Measurements from ENCODE around the gene OR56B1.
"Not testable (repeated sequence)": the region's sequence is repeated elsewhere in the genome, so short reads cannot be mapped to it uniquely, and the experiment has no call there.

OR56B1 gene, protein sequence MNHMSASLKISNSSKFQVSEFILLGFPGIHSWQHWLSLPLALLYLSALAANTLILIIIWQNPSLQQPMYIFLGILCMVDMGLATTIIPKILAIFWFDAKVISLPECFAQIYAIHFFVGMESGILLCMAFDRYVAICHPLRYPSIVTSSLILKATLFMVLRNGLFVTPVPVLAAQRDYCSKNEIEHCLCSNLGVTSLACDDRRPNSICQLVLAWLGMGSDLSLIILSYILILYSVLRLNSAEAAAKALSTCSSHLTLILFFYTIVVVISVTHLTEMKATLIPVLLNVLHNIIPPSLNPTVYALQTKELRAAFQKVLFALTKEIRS

DNA sequence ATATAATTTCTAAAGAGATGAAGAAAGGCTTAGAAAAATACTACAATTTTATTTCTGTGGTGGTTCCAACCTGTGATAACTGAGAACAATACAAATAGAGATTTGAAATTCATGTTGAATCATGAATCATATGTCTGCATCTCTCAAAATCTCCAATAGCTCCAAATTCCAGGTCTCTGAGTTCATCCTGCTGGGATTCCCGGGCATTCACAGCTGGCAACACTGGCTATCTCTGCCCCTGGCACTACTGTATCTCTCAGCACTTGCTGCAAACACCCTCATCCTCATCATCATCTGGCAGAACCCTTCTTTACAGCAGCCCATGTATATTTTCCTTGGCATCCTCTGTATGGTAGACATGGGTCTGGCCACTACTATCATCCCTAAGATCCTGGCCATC lies at the start of gene OR56B1:
Gene OR56B1 (plus strand): TSS at position 53 of the 400 bp plus-strand sequence. CDS start 69 bp downstream, at position 122.
- DNase-seq (ENCODE audit: low spot score): no peak

DNA sequence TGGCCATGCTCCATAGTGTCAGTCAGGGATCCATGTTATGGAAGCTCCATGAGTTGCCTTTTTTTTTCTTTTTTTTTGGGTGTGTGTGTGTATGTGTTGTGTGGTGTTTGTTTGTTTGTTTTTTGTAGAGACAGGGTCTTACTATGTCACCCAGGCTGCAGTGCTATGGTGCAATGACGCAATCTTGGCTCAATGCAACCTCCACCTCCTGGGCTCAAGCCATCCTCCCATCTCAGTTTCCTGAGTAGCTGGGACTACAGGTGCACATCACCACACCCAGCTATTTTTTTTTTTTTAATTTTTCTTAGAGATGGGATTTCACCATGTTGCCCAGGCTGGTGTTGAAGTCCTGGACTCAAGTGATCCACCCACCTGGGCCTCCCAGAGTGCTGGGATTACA lies 47.8 kb upstream of the OR56B1 start:
- no peak for DNase-seq (ENCODE audit: low spot score)

DNA sequence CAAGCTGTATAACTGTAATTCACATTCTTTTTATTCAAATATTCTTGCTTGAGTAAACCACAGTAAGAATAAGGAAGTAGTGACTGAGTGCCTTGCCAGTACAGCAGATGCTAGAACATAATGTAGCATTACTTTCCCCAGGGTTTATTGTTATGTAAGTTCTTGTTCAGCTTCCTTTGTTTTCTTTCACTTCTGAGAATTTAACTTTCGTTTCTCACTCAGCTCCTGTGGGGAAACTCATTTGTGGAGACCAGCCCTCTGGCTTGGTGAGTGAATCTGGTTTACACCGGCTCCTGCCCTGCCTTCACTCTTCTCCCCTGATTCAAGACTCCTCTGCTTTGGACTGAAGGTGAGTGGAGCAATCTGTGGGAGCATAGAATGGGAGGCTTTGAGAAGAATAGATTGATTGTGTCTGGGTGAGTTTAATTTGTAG lies 46.7 kb upstream of the OR56B1 start, which contains the start of gene TRIM22:
Gene TRIM22 (plus strand): TSS at position 240 of the 433 bp plus-strand sequence. CDS start 6,443 bp downstream, outside the sequence.
- DNase-seq (ENCODE audit: low spot score): peak; percentile 85

DNA sequence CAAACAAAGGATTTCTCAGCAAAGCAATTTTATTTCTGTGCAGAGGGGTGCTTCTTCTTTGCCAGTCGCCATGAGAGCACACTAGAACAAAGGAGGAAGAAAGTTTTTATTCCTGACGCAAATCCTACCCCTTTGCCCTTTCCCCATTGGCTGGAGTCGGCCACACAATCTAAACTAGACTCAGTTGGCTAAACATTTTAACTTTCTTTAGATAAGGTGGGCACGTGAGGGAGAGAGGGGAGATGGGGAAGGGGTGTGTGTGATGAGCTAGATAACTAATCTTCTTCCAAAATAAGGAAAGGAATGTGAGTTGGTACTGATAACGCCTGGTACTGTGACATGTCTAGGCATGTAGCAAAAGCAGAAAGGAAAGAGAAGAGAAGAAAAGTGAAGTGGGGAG lies 46.0 kb upstream of the OR56B1 start:
- DNase-seq (ENCODE audit: low spot score): no peak

DNA sequence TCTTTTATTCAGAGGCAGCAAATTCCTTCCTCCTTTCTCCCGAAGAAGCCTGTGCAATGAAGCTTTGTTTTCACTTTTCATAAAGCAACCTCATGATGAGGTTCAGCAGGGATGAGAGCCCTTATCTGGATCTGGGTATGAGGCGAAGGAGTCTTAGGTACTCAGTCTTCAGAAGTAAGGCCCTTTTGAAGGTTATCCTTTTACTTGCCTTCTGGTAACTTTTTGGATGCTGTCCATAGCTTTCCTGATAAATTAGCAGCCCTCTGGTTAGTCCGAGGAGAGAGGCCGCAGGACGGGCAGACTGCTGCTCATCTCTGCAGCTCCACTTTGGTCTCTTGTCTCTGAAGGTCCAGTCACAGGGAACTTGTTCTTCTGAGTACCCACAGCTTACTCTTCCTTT lies 45.5 kb upstream of the OR56B1 start:
- DNase-seq (ENCODE audit: low spot score): no peak

DNA sequence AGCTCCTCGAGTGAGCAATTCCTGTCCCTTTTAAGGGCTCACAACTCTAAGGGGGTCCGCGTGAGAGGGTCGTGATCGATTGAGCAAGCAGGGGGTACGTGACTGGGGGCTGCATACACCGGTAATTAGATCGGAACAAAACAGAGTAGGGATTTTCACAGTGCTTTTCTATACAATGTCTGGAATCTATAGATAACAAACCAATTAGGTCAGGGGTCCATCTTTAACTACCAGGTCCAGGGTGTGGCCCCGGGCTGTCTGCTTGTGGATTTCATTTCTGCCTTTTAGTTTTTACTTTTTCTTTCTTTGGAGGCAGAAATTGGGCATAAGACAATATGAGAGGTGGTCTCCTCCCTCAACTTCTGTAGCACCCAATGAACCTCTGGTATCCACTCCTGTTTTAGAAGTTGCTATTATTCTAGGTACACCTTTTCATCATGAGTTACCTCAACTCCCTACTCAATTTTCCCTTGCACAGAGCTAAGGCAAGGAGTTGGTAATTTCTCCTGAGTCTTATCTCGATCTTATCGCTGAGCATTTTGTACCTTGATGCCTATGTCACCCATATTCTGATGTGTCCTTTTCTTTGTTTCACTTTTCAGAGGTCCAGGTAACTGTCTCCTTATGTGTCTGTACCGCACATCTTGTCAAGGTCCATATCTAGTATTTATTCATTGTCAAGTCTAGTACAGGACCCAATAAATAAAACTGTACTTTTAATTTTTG lies 44.8 kb upstream of the OR56B1 start:
- not testable (repeated sequence) for DNase-seq (ENCODE audit: low spot score)

DNA sequence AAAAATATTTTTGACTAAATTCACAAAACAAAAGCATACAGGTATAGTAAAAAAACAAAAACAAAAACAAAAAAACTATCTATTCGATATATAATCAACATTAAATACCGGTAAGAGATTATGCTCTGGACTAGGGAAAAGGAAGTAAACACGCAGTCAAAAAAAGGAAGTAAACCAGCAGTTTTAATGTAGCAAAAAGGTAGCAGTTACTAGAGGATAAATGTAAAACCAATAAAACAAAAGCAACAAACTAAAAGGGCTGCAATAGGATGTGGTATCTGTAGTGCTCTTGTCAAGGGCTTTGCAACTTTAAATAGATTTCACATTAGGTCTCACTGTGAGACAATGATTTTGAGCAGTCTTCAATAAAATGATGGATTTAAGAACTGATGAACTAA lies 44.3 kb upstream of the OR56B1 start:
- no peak for DNase-seq (ENCODE audit: low spot score)

DNA sequence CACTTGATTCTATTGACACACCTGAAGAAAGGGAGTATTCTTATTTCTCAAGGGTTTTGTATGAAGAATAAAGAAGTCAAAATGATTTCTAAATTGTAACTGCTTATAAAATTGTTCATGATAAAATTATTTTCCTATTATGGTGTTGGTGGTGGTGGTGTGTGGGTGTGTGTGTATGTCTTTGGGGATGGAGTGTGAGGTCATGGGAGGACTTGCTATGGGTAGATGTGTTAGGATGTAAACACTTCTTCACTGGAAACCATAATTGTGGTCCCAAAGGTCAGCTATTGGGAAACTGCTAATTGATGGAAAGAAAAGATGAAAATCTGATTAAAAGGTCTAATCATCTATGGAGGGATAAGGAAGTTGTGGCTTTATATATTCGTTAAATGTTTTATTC lies 41.6 kb upstream of the OR56B1 start:
- no peak for DNase-seq (ENCODE audit: low spot score)

DNA sequence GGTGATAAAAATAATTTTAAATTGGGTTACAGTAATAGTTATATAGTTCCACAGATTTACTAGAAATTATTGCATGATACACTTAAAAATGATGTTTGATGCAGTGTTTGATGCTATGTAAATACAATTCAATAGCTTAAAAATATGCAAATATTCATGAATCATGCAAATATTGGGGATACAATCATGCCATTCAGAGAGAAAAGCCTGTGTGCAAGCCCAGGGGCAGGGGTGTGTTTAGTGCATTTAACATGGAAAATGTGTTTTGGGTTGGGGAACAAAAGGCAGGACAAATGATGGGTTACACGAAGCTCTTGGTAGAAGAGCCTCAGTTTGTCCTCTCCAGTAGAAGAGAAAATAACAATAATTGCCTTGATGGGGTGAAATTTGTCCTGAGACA lies 40.7 kb upstream of the OR56B1 start:
- no peak for DNase-seq (ENCODE audit: low spot score)

DNA sequence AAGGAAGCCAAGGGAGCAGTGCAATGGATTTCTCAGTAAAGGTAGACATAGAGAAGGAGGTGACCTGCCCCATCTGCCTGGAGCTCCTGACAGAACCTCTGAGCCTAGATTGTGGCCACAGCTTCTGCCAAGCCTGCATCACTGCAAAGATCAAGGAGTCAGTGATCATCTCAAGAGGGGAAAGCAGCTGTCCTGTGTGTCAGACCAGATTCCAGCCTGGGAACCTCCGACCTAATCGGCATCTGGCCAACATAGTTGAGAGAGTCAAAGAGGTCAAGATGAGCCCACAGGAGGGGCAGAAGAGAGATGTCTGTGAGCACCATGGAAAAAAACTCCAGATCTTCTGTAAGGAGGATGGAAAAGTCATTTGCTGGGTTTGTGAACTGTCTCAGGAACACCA lies 40.0 kb upstream of the OR56B1 start:
- DNase-seq (ENCODE audit: low spot score): no peak

DNA sequence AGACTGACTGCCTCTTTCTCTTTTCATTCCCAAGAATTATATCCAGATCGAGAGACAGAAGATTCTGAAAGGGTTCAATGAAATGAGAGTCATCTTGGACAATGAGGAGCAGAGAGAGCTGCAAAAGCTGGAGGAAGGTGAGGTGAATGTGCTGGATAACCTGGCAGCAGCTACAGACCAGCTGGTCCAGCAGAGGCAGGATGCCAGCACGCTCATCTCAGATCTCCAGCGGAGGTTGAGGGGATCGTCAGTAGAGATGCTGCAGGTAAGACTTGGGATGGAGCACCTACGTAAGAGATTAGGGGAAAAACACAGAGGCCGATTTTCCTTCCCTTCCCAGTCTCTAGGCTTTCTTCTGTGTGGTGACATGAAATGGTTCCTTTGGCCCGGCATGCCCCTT lies 38.0 kb upstream of the OR56B1 start:
- no peak for DNase-seq (ENCODE audit: low spot score)

DNA sequence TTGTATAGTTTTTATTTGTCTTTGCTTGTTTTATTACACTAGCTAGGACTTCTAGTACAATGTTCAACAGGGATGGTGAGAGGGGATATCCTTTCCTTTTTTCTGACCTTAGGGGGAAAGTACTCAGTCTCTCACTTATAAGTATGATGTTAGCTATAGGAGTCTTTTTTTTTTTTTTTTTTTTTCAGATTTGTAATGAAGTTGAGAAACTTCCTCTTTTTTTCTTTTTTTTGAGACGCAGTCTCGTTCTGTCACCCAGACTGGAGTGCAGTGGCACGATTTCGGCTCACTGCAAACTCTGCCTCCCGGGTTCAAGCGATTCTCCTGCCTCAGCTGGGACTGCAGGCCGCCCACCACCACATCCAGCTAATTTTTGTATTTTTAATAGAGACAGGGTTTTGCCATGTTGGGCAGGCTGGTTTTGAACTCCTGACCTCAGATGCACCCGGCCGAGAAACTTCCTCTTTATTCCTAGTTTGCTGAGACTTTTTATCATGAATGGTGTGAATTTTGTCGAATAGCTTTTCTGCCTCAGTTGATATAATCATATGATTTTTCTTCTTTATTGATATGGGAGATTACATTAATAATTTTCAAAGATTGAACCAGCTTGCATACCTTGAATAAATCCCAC lies 35.7 kb upstream of the OR56B1 start:
- DNase-seq (ENCODE audit: low spot score): no peak

DNA sequence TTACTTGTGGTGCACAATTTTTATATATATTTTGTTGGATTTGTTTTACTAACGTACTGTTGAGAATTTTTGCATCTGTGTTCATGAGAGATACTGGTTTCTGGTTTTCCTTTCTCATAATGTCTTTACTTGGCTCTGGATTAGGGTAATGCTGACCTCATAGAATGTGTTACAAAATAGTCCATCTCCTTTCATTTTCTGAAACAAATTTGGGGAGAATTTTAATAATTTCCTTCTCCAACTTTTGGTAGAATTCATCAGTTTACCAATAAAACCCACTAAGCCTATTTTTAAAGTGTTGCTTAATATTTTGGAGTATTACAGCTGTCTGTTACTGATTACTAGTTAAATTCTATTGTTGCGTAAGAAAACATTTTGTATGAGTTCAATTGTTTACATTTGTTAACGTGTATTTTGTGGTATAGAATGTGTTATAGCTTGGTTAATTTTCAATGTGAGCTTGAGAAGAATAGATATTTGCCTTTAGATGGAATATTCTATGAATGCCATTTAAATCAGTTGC lies 35.1 kb upstream of the OR56B1 start:
- DNase-seq (ENCODE audit: low spot score): no peak

DNA sequence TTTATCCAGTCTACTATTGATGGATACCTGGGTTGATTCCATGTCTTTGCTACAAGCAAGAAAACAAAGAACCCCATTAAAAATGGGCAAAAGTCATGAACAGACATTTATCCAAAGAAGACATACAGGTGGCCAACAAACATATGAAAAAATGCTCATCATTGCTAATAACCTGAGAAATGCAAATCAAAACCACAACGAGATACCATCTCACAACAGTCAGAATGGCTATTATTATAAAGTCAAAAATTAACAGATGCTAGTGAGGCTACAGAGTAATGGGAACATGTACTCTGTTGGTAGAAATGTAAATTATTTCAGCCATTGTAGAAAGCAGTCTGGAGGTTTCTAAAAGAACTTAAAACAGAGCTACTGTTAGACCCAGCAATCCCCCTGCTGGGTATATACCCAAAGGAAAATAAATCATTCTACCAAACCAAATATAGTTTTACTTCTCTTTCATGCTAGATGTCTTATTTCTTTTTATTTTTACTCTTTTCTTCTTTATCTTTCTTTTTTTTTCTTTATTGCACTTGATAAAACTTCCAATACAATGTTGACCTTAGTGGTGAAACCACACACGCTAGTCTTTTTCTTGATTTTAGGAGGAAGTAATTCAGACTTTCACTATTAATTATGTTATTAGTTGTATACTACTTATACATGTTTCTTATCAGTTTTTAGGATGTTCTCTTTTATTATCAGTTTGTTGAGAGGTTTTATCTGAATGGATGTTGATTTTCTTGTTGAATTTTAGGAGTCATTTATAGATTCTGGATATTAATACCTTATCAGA lies 32.3 kb upstream of the OR56B1 start:
- DNase-seq (ENCODE audit: low spot score): no peak

DNA sequence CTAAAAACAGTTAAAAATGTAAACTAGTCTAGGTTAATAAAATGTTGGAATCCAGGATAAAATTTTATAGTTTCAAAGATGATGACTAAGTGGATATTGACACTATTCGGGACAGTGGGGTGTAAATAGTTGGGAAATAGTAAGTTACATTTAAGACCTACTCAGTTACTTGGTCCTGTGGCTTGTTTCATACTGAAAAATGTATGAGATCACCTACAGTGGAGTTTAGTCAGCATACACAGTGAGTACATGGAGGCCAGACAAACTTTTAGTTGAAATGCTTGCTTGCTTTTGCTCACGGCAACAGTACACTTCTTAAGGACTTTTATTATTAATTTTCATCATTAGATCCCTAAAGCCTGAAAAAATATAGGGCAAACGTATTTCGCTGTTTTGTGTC lies 30.6 kb upstream of the OR56B1 start:
- DNase-seq (ENCODE audit: low spot score): no peak

DNA sequence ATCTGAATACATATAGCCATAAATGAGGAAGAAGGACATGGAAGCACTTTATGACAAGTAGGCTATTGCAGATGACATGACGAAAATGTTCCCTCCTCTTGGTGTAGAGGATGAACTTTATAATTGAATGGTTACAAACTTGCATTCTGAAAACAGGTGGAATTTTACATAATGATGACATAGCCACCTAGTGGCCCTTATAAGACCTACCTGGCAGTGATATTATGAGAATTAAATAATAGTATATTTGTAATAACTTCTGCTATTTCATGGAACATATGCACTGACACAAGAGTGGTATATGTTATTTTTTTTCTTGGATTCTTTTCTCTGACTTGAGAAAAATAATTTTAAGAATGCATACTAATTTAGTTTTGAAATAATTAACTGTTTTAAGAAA lies 23.7 kb upstream of the OR56B1 start:
- DNase-seq (ENCODE audit: low spot score): peak; percentile 30

DNA sequence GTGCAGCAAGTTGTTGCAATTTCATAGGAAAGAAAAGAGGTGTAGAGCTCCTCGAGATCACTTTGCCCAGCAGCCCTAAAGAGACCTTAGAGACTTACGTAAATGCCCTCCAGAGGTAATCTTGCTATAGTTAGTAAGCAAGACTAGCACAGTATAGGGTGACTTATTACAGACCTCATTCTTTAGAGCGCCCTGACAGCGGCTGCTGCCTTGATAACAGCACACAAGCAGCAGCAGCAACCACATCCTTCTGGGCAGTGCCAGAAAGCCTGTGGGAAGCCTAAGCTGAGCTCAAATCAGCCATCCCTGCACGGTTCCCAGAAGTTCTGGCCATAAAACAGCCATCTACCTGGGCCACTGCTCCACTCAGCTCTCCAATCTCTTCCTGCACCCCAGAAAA lies 22.6 kb upstream of the OR56B1 start:
- no peak for DNase-seq (ENCODE audit: low spot score)

DNA sequence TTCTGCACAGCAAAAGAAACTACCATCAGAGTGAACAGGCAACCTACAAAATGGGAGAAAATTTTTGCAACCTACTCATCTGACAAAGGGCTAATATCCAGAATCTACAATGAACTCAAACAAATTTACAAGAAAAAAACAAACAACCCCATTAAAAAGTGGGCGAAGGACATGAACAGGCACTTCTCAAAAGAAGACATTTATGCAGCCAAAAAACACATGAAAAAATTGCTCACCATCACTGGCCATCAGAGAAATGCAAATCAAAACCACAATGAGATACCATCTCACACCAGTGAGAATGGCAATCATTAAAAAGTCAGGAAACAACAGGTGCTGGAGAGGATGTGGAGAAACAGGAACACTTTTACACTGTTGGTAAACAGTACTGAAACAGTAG lies 19.7 kb upstream of the OR56B1 start:
- DNase-seq (ENCODE audit: low spot score): not testable (repeated sequence)

DNA sequence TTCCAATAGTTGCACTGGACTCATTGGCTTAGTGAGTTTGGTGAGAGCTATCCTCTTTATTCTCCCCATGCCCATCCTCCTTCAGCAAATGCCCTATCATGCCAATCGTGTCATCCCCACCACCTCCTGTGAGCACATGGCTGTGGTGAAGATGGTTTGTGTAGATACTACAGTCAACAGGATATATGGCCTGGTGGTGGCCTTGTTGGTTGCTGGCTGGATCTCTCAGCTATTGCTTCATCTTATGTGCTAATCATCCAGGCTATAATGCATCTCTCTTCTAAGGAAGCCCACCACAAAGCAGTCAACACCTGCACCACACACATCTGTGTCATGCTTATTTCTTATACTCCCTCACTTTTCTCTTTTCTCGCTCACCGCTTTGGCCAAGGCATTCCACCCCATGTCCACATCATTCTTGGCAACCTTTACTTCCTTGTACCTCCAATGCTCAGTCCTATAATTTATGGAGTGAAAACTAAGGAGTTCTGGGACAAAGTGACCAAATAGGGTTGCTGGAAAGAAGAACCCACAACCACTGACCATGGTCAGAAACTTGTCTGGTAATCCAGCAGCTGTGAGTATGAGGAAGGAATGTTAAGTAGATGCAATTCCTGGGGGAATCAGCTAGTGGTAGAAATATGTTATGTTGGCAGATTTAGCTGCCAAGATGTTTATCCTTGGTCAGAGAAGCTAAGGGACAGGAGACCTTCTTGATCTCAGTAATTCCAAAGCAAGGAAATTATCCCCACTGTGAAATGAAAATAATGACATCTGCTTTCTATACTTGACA lies 16.3 kb upstream of the OR56B1 start:
- DNase-seq (ENCODE audit: low spot score): no peak

DNA sequence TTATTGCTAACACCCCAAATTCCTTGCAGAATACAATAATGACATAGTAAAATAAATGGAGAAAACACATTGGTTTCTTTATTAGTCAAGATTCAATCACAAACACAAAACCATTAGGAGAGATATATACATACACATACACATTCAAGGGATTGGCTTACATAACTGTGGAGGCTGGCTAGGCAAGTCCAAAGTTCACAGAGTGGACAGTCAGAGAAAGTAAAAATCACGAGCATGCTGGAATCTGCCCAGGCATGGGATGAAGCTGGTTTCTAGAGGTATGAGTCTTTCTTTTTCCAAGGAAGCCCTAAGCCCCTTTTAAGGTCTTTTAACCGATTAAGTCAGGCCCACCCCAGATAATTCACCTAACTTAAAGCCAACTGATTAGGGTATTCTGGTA lies 13.6 kb upstream of the OR56B1 start:
- DNase-seq (ENCODE audit: low spot score): no peak

DNA sequence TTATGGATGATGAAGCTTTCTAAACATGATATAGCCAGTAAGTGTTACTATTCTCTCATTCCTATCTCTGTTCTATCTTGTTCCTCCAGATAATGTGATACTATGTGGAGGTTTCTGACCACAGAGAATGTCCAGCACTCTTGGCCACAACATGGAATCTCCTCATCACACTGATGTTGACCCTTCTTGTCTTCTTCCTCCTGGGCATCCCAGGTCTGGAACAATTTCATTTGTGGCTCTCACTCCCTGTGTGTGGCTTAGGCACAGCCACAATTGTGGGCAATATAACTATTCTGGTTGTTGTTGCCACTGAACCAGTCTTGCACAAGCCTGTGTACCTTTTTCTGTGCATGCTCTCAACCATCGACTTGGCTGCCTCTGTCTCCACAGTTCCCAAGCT lies 9.9 kb upstream of the OR56B1 start:
- DNase-seq (ENCODE audit: low spot score): no peak

Data from CD4-positive, alpha-beta T cell treated with Interleukin-2 at 100 ng/mL for 4 hours (primary cell).